22Rv1 (cell line): ENCODE results near the gene EBF3.

Experiments
- CTCF ChIP-seq: fragments of 450-650 bp; IDR thresholded peaks from 2 replicates; pipeline ENCODE4 v1.5.1; 2017; ENCODE audit warnings: mild to moderate bottlenecking
- ZFX ChIP-seq: fragments of 450-650 bp; IDR thresholded peaks from 2 replicates; pipeline ENCODE4 v1.6.1; 2017; ENCODE audit warnings: antibody characterized with exemption, borderline replicate concordance

GRCh38 chr10:129899276-129900130 is 64.6 kb downstream of the EBF3 start:
- TF ChIP-seq CTCF (no peak), ZFX (no peak)
